Measurements from ENCODE around the gene RGS1. TPM values are rescaled to one million over a fixed set of nuclear protein-coding genes. Genes with fewer than 3 reads are reported as not detected.

The RGS1 gene
- total and polyA plus RNA-seq, 2 of the 8 experiments (the other 6 are each of a cell fraction or from before 2014, with no cell fraction given): not detected

GRCh38 chr1:192601143-192601542 lies 25.6 kb downstream of the RGS1 start (continued):
- TF ChIP-seq CHD7 (IDR thresholded peaks at IDR 0.05; ENCODE audit: insufficient replicate concordance, low read length) (no peak), MAFK (IDR thresholded peaks at IDR 0.05; ENCODE audit: low read depth, low read length) (no peak), GABPA (IDR thresholded peaks at IDR 0.05; ENCODE audit: borderline replicate concordance, insufficient read depth, low read length) (no peak), NANOG (IDR thresholded peaks at IDR 0.05; ENCODE audit: insufficient read depth, low read depth, low read length, poor library complexity, severe bottlenecking) (no peak), RXRA (IDR thresholded peaks at IDR 0.05; ENCODE audit: insufficient read depth, low read depth, low read length) (no peak), SP4 (IDR thresholded peaks at IDR 0.05; ENCODE audit: low read length) (no peak), KDM4A (IDR thresholded peaks at IDR 0.05; ENCODE audit: low read depth, low read length, severe bottlenecking) (no peak), PHF8 (conservative IDR thresholded peaks at IDR 0.05; ENCODE audit: low read depth, low read length) (no peak)
- TF ChIP-seq, protein P1, sequence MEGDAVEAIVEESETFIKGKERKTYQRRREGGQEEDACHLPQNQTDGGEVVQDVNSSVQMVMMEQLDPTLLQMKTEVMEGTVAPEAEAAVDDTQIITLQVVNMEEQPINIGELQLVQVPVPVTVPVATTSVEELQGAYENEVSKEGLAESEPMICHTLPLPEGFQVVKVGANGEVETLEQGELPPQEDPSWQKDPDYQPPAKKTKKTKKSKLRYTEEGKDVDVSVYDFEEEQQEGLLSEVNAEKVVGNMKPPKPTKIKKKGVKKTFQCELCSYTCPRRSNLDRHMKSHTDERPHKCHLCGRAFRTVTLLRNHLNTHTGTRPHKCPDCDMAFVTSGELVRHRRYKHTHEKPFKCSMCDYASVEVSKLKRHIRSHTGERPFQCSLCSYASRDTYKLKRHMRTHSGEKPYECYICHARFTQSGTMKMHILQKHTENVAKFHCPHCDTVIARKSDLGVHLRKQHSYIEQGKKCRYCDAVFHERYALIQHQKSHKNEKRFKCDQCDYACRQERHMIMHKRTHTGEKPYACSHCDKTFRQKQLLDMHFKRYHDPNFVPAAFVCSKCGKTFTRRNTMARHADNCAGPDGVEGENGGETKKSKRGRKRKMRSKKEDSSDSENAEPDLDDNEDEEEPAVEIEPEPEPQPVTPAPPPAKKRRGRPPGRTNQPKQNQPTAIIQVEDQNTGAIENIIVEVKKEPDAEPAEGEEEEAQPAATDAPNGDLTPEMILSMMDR (IDR thresholded peaks at IDR 0.05; ENCODE audit: control extremely low read depth in 1 of 3, insufficient read depth in 1 of 3, low read depth in 1 of 3, low read length in 3 of 3): no peak
